Liver (tissue), 9 donors: ENCODE data around the gene SH3RF3. TPM values are rescaled to one million over a fixed set of nuclear protein-coding genes. Genes with fewer than 3 reads are reported as not detected.

Source experiments
- DNase-seq: peaks from one replicate; pipeline ENCODE4 v3.0.0-alpha.2; 2017; ENCODE audit warnings: low spot score
- H3K27ac ChIP-seq, 2 donors: one replicate each; pipeline ENCODE4 v1.7.0; 2013; ENCODE audit warnings: inconsistent platforms in 2 of 2, low read length in 2 of 2, control low read depth in 1 of 2, low read depth in 1 of 2, mild to moderate bottlenecking in 1 of 2
- H3K27me3 ChIP-seq, 4 donors: one replicate each; pipeline versions ENCODE4 v1.6.1 to v1.7.0; 2013; ENCODE audit warnings: low read length in 3 of 4, inconsistent platforms in 1 of 4, mild to moderate bottlenecking in 1 of 4, moderate library complexity in 1 of 4; ENCODE audit not compliant: control insufficient read depth in 4 of 4, insufficient read depth in 4 of 4
- H3K36me3 ChIP-seq, 4 donors: one replicate each; pipeline versions ENCODE4 v1.6.1 to v1.7.0; 2013; ENCODE audit warnings: low read length in 3 of 4, mild to moderate bottlenecking in 3 of 4, low read depth in 1 of 4, moderate library complexity in 1 of 4; ENCODE audit not compliant: control insufficient read depth in 4 of 4, insufficient read depth in 3 of 4
- H3K4me1 ChIP-seq, 4 donors: one replicate each; pipeline versions ENCODE4 v1.6.1 to v1.7.0; 2013; ENCODE audit warnings: low read length in 3 of 4, mild to moderate bottlenecking in 3 of 4, moderate library complexity in 1 of 4; ENCODE audit not compliant: control insufficient read depth in 4 of 4, insufficient read depth in 4 of 4
- H3K4me3 ChIP-seq, 3 donors: one replicate each; pipeline versions ENCODE4 v1.6.1 to v1.7.0; 2013; ENCODE audit warnings: low read length in 3 of 3, control low read depth in 1 of 3, low read depth in 1 of 3, mild to moderate bottlenecking in 1 of 3
- H3K9ac ChIP-seq, 2 donors: one replicate each; pipeline ENCODE4 v1.7.0; 2013; ENCODE audit warnings: low read length in 2 of 2, mild to moderate bottlenecking in 2 of 2, moderate library complexity in 2 of 2, control low read depth in 1 of 2, low read depth in 1 of 2
- H3K9me3 ChIP-seq, 4 donors: one replicate each; pipeline versions ENCODE4 v1.6.1 to v1.7.0; 2013; ENCODE audit warnings: low read length in 3 of 4; ENCODE audit not compliant: control insufficient read depth in 4 of 4
- EGR1 ChIP-seq, 2 donors: IDR thresholded peaks; 2 replicates each; pipeline ENCODE4 v1.6.1; 2016 to 2018; ENCODE audit warnings: antibody characterized with exemption in 2 of 2, low read depth in 2 of 2
- FOXA1 ChIP-seq: IDR thresholded peaks from 2 replicates; pipeline ENCODE4 v1.6.1; 2016; ENCODE audit warnings: antibody characterized with exemption
- FOXA2 ChIP-seq: IDR thresholded peaks from 2 replicates; pipeline ENCODE4 v1.6.1; 2016; ENCODE audit warnings: antibody characterized with exemption
- HNF4A ChIP-seq, 2 donors: conservative IDR thresholded peaks; 2 replicates each; pipeline ENCODE4 v1.6.1; 2016; ENCODE audit warnings: antibody characterized with exemption in 2 of 2, mild to moderate bottlenecking in 2 of 2
- HNF4G ChIP-seq: IDR thresholded peaks from 2 replicates; pipeline ENCODE4 v1.6.1; 2016; ENCODE audit warnings: antibody characterized with exemption
- NR2F2 ChIP-seq: IDR thresholded peaks from 2 replicates; pipeline ENCODE4 v1.6.1; 2016; ENCODE audit warnings: antibody characterized with exemption
- RAD21 ChIP-seq, 2 donors: IDR thresholded peaks; 2 replicates each; pipeline ENCODE4 v1.6.1; 2016; ENCODE audit warnings: antibody characterized with exemption in 2 of 2, mild to moderate bottlenecking in 2 of 2
- RXRA ChIP-seq, 2 donors: IDR thresholded peaks; 2 replicates each; pipeline ENCODE4 v1.6.1; 2017 to 2018; ENCODE audit warnings: antibody characterized with exemption in 2 of 2, mild to moderate bottlenecking in 1 of 2
- SP1 ChIP-seq: IDR thresholded peaks from 2 replicates; pipeline ENCODE4 v1.6.1; 2018; ENCODE audit warnings: antibody characterized with exemption, mild to moderate bottlenecking
- TAF1 ChIP-seq: conservative IDR thresholded peaks from 2 replicates; pipeline ENCODE4 v1.6.1; 2016; ENCODE audit warnings: antibody characterized with exemption, mild to moderate bottlenecking
- ZBTB33 ChIP-seq: IDR thresholded peaks from 2 replicates; pipeline ENCODE4 v1.6.1; 2016; ENCODE audit warnings: antibody characterized with exemption
- WGBS: extraction: QIAGEN DNeasy Blood & Tissue Kit; methylation state at CpG from one replicate; pipeline ENCODE4 v1.1.7; 2013; 5-methylcytosine and 5-hydroxymethylcytosine counted together
- polyA plus RNA-seq, 2 donors: library from polyadenylated mRNA; stranded (reverse) in 1 of 2; unstranded in 1 of 2; fragments of 200-250 nt in 1 of 2; fragments of >200 nt in 1 of 2; fragmentation: Nextera tagmentation in 1 of 2; extraction: Ambion mirVana in 1 of 2; gene quantifications; one replicate each; pipeline versions ENCODE4 v1.2.1 to v1.2.3, GENCODE V29; 2013 to 2015
- total RNA-seq, 2 donors: library from RNA; depleted of rRNA; stranded (reverse); fragments of >200 nt; gene quantifications; one replicate each; pipeline ENCODE4 v1.2.3, GENCODE V29; 2014
- TF ChIP-seq, protein P1 (sequence below): fragments of 150-350 bp; IDR thresholded peaks from 2 replicates; pipeline ENCODE4 v1.5.1; 2017; ENCODE audit warnings: improper control_type of control experiment, low read depth, low read length; ENCODE audit not compliant: missing input control
- TF ChIP-seq, protein P2 (sequence below): IDR thresholded peaks from 2 replicates; pipeline ENCODE4 v1.6.1; 2016; ENCODE audit warnings: antibody characterized with exemption, mild to moderate bottlenecking
- TF ChIP-seq, protein P3 (sequence below): IDR thresholded peaks from 2 replicates; pipeline ENCODE4 v1.6.1; 2016; ENCODE audit warnings: antibody characterized with exemption
- TF ChIP-seq, protein P4 (sequence below): IDR thresholded peaks from 2 replicates; pipeline ENCODE4 v1.6.1; 2016; ENCODE audit warnings: antibody characterized with exemption
- donor health status: healthy.
- donor health status: healthy.
- donor health status: healthy.
- donor health status: healthy.
- donor health status: healthy.

SH3RF3 gene
- total and polyA plus RNA-seq, 4 donors = 0.11 to 1.0 (median 0.54) TPM

- WGBS = 83% methylated on average over 6 of the region's 6 CpGs
These were observed 48.9 kb upstream of the SH3RF3 start for GRCh38 chr2:109080109-109080508.

More at GRCh38 chr2:109080109-109080508, 48.9 kb upstream of the SH3RF3 start:
- Histone ChIP-seq H3K27me3 (no peaks in the 10 kb centered on the region), H3K4me3 (no peak overlapping the region), H3K36me3 (no peaks in the 10 kb centered on the region), H3K27ac (no peak overlapping the region), H3K9ac (no peak overlapping the region), H3K4me1 (no peaks in the 10 kb centered on the region), H3K9me3 (no peaks in the 10 kb centered on the region)
- TF ChIP-seq, protein P1, sequence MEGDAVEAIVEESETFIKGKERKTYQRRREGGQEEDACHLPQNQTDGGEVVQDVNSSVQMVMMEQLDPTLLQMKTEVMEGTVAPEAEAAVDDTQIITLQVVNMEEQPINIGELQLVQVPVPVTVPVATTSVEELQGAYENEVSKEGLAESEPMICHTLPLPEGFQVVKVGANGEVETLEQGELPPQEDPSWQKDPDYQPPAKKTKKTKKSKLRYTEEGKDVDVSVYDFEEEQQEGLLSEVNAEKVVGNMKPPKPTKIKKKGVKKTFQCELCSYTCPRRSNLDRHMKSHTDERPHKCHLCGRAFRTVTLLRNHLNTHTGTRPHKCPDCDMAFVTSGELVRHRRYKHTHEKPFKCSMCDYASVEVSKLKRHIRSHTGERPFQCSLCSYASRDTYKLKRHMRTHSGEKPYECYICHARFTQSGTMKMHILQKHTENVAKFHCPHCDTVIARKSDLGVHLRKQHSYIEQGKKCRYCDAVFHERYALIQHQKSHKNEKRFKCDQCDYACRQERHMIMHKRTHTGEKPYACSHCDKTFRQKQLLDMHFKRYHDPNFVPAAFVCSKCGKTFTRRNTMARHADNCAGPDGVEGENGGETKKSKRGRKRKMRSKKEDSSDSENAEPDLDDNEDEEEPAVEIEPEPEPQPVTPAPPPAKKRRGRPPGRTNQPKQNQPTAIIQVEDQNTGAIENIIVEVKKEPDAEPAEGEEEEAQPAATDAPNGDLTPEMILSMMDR = no peak
- TF ChIP-seq, protein P2, sequence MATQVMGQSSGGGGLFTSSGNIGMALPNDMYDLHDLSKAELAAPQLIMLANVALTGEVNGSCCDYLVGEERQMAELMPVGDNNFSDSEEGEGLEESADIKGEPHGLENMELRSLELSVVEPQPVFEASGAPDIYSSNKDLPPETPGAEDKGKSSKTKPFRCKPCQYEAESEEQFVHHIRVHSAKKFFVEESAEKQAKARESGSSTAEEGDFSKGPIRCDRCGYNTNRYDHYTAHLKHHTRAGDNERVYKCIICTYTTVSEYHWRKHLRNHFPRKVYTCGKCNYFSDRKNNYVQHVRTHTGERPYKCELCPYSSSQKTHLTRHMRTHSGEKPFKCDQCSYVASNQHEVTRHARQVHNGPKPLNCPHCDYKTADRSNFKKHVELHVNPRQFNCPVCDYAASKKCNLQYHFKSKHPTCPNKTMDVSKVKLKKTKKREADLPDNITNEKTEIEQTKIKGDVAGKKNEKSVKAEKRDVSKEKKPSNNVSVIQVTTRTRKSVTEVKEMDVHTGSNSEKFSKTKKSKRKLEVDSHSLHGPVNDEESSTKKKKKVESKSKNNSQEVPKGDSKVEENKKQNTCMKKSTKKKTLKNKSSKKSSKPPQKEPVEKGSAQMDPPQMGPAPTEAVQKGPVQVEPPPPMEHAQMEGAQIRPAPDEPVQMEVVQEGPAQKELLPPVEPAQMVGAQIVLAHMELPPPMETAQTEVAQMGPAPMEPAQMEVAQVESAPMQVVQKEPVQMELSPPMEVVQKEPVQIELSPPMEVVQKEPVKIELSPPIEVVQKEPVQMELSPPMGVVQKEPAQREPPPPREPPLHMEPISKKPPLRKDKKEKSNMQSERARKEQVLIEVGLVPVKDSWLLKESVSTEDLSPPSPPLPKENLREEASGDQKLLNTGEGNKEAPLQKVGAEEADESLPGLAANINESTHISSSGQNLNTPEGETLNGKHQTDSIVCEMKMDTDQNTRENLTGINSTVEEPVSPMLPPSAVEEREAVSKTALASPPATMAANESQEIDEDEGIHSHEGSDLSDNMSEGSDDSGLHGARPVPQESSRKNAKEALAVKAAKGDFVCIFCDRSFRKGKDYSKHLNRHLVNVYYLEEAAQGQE = no peak
- TF ChIP-seq ZBTB33 (no peak), FOXA1 (no peak), FOXA2 (no peak), TAF1 (no peak), NR2F2 (no peak), HNF4A (conservative IDR thresholded peaks at IDR 0.05) (no peak), HNF4G (no peak), SP1 (no peak), RAD21 (IDR thresholded peaks at IDR 0.05) (no peak), EGR1 (IDR thresholded peaks at IDR 0.05; ENCODE audit: low read depth in 2 of 2) (no peak), RXRA (IDR thresholded peaks at IDR 0.05) (no peak)
- TF ChIP-seq, protein P3, sequence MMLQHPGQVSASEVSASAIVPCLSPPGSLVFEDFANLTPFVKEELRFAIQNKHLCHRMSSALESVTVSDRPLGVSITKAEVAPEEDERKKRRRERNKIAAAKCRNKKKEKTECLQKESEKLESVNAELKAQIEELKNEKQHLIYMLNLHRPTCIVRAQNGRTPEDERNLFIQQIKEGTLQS = no peak
- TF ChIP-seq, protein P4, sequence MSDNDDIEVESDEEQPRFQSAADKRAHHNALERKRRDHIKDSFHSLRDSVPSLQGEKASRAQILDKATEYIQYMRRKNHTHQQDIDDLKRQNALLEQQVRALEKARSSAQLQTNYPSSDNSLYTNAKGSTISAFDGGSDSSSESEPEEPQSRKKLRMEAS = no peak
- no peak for DNase-seq
